Measurements from ENCODE around the gene RGL1. TPM values are rescaled to one million over a fixed set of nuclear protein-coding genes. Genes with fewer than 3 reads are reported as not detected.

The RGL1 gene
- total RNA-seq, 2 experiments from 2014 or later, result 2.6 TPM

- H3K4me3 Mint-ChIP-seq, result no peak overlapping the region
- peaks cover 5% of the 10 kb centered on the region for H3K36me3 Mint-ChIP-seq (ENCODE audit: low read depth)
- ChIA-PET CTCF (no interaction called here), POLR2A (no interaction called here)
- peaks cover 5% of the 10 kb centered on the region for H3K4me1 Mint-ChIP-seq
- H3K27me3 Mint-ChIP-seq, result peaks cover 12% of the 10 kb centered on the region
- DNase-seq, result no peak
- peaks cover 26% of the 10 kb centered on the region for H3K9me3 Mint-ChIP-seq
- H3K27ac Mint-ChIP-seq, result no peak overlapping the region
Observed at GRCh38 chr1:183800449-183800848, 4.5 kb upstream of the RGL1 start.

- CTCF ChIA-PET, result interaction anchor here (0.8 kb wide), 1 partner anchor 385 kb away, joined by 4 read pairs; no protein-coding TSS in a partner anchor
- Mint-ChIP-seq H3K9me3 (peaks cover 26% of the 10 kb centered on the region), H3K27ac (no peak overlapping the region), H3K4me1 (peaks cover 13% of the 10 kb centered on the region), H3K36me3 (ENCODE audit: low read depth) (peaks cover 5% of the 10 kb centered on the region), H3K4me3 (no peak overlapping the region), H3K27me3 (peaks cover 19% of the 10 kb centered on the region)
- POLR2A ChIA-PET, result no interaction called here
- no peak for DNase-seq
Observed at GRCh38 chr1:183801649-183802048, 3.3 kb upstream of the RGL1 start.

DNA sequence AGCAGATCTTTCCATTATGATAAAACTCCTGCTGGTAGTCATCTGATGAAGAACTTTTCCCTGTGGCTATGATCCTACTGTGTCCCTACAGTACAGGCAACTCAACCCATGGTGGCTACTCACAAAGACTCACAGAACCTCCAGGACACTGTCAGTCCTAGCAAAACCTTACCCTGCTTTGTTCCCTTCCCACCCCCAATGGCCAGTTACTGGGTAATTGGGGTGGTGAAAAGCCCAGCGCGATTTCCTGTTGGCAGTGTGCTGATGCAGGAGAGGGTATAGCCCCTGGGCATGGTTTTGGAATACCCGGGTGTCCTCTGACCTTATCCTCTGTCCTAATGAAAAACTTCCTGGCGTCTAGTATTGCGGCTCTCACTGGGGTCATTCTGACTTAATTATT lies 533 bp upstream of the RGL1 start:
- peaks cover 16% of the 10 kb centered on the region for H3K4me1 Mint-ChIP-seq
- peaks cover 5% of the 10 kb centered on the region for H3K36me3 Mint-ChIP-seq (ENCODE audit: low read depth)
- H3K27ac Mint-ChIP-seq, result no peak overlapping the region
- peaks cover 19% of the 10 kb centered on the region for H3K27me3 Mint-ChIP-seq
- H3K9me3 Mint-ChIP-seq, result peaks cover 24% of the 10 kb centered on the region
- DNase-seq, result no peak
- H3K4me3 Mint-ChIP-seq, result peak overlapping the region; percentile 83
- ChIA-PET POLR2A (no interaction called here), CTCF (no interaction called here)

- POLR2A ChIA-PET, result no interaction called here
Observed at GRCh38 chr1:183806125-183806524, 1.2 kb downstream of the RGL1 start.

DNA sequence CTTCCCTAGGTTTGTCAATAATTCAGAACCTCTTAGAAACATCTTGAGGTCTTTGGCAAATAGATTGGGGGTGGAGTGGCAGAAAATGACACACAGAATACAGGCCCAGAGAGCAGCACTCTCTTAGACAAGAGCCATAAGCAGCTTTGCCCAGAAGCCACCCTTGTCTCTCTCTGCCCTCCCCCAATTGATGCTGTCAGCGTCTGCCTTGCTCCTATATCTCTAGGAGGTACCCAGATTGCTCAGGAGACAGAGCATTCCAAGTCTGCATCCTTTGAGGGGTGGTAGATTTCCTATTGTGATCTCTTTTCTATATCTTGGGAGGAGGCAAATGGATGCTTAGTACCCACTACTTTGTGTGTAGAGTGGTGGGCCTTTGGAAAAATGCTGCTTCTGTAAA lies 1.8 kb downstream of the RGL1 start:
- Mint-ChIP-seq H3K27me3 (peaks cover 19% of the 10 kb centered on the region), H3K4me3 (no peak overlapping the region), H3K27ac (no peak overlapping the region), H3K36me3 (ENCODE audit: low read depth) (peaks cover 3% of the 10 kb centered on the region), H3K9me3 (peaks cover 8% of the 10 kb centered on the region), H3K4me1 (peaks cover 16% of the 10 kb centered on the region)
- ChIA-PET CTCF (no interaction called here), POLR2A (no interaction called here)
- no peak for DNase-seq

More at GRCh38 chr1:183806125-183806524, 1.2 kb downstream of the RGL1 start:
- peaks cover 14% of the 10 kb centered on the region for H3K9me3 Mint-ChIP-seq
- peaks cover 16% of the 10 kb centered on the region for H3K4me1 Mint-ChIP-seq
- H3K27ac Mint-ChIP-seq, result no peak overlapping the region
- no peak for DNase-seq
- H3K36me3 Mint-ChIP-seq (ENCODE audit: low read depth), result peaks cover 5% of the 10 kb centered on the region
- CTCF ChIA-PET, result no interaction called here
- peaks cover 19% of the 10 kb centered on the region for H3K27me3 Mint-ChIP-seq
- H3K4me3 Mint-ChIP-seq, result no peak overlapping the region

- H3K36me3 Mint-ChIP-seq (ENCODE audit: low read depth), result peaks cover 3% of the 10 kb centered on the region
- H3K9me3 Mint-ChIP-seq, result peaks cover 4% of the 10 kb centered on the region
- H3K4me3 Mint-ChIP-seq, result no peak overlapping the region
- H3K27me3 Mint-ChIP-seq, result peaks cover 19% of the 10 kb centered on the region
- CTCF ChIA-PET, result interaction anchor here (1.0 kb wide), 1 partner anchor 108 kb away, joined by 3 read pairs; no protein-coding TSS in a partner anchor
- DNase-seq, result no peak
- no peak overlapping the region for H3K27ac Mint-ChIP-seq
- POLR2A ChIA-PET, result no interaction called here
- H3K4me1 Mint-ChIP-seq, result peaks cover 16% of the 10 kb centered on the region
Observed at GRCh38 chr1:183807549-183808168, 2.7 kb downstream of the RGL1 start.

DNA sequence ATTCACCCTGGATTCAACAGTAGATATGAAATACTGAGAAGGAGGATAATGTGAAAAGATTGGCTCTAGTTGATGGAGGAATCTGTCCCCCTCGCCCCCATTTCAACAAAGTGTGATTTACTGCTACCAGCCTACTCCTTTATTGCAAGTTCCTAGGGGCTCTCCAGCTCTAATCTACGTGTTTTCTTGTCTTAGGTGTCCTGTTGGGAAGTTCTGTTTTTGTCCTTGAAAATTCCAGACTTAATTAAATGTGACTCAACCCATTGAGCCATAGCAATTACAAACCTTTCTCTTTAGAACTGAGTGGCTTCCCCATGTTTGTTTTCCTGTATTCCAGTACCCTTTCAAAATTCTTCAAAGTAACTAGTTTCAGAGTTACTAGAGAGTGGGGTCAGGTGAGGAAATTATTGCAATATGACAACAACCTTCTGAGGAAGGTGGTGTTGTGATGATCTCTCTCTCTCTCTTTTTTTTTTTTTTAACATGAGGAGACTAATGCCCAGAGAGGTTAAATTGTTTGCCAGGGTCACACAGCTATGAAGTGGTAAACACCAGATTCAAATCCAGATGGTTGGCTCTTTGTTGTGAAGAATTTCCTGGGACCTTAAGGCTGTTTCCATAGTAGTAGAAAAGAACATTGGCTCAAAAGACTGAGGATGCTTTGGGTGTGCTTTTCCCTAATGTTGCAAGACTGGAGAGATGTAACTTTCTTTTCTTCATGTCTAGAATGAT lies 3.5 kb downstream of the RGL1 start:
- H3K9me3 Mint-ChIP-seq, result no peaks in the 10 kb centered on the region
- CTCF ChIA-PET, result no interaction called here
- H3K36me3 Mint-ChIP-seq (ENCODE audit: low read depth), result no peaks in the 10 kb centered on the region
- H3K27me3 Mint-ChIP-seq, result peaks cover 18% of the 10 kb centered on the region
- POLR2A ChIA-PET, result no interaction called here
- peaks cover 16% of the 10 kb centered on the region for H3K4me1 Mint-ChIP-seq
- no peak for DNase-seq
- no peak overlapping the region for H3K27ac Mint-ChIP-seq
- H3K4me3 Mint-ChIP-seq, result no peak overlapping the region

DNA sequence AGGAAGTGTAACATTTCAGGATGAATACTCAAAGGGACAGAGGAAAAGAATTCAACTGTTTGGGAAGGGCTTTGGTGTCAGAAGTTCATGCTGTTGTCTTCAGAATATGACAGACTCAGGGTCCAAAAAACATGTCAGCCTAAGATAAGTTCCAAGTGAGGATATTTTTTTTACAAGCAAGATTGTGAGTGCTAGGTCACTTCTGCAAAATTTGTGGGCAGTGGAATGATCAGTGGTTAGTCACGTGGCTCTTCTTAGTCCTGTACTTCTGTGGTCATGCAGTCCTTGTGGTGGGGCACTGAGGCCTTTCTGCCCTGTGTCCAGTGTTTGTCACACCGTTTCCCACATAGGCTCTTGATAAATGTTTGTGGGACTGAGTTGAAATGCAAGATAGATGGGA lies 5.2 kb downstream of the RGL1 start:
- Mint-ChIP-seq H3K9me3 (no peaks in the 10 kb centered on the region), H3K27me3 (peaks cover 10% of the 10 kb centered on the region), H3K4me1 (peaks cover 14% of the 10 kb centered on the region), H3K27ac (no peak overlapping the region), H3K4me3 (no peak overlapping the region), H3K36me3 (ENCODE audit: low read depth) (no peaks in the 10 kb centered on the region)
- no peak for DNase-seq
- ChIA-PET CTCF (no interaction called here), POLR2A (no interaction called here)

- H3K9me3 Mint-ChIP-seq, result no peaks in the 10 kb centered on the region
- H3K4me1 Mint-ChIP-seq, result peaks cover 9% of the 10 kb centered on the region
- H3K36me3 Mint-ChIP-seq (ENCODE audit: low read depth), result no peaks in the 10 kb centered on the region
- POLR2A ChIA-PET, result no interaction called here
- no peak overlapping the region for H3K4me3 Mint-ChIP-seq
- H3K27ac Mint-ChIP-seq, result no peak overlapping the region
- no peak for DNase-seq
- peaks cover 5% of the 10 kb centered on the region for H3K27me3 Mint-ChIP-seq
- CTCF ChIA-PET, result no interaction called here
Observed at GRCh38 chr1:183810756-183811544, 6.0 kb downstream of the RGL1 start.

DNA sequence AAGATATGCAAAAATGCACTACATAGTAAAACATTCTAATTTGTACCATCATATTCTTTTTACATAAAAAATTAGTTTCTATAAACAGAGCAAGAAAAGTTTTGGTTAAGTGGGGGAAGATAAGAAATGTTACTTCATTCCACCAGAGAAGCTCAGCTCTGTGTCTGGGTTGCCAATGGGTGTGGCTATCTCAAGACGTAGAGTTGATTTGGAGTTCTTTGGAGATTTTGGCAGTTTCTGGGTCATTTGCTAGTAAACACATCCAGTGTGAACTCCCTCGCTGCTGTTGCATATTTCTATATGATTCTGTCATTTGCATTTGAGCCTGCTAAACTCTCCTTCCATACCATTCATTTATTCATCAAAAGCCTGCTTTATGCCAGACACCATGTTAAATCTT lies 7.2 kb downstream of the RGL1 start:
- CTCF ChIA-PET, result no interaction called here
- Mint-ChIP-seq H3K4me3 (no peak overlapping the region), H3K27ac (no peak overlapping the region), H3K9me3 (no peaks in the 10 kb centered on the region), H3K4me1 (no peaks in the 10 kb centered on the region), H3K36me3 (ENCODE audit: low read depth) (no peaks in the 10 kb centered on the region), H3K27me3 (no peaks in the 10 kb centered on the region)
- no peak for DNase-seq
- POLR2A ChIA-PET, result no interaction called here

- Mint-ChIP-seq H3K4me3 (no peak overlapping the region), H3K27me3 (no peaks in the 10 kb centered on the region), H3K4me1 (no peaks in the 10 kb centered on the region), H3K27ac (no peak overlapping the region), H3K9me3 (no peaks in the 10 kb centered on the region), H3K36me3 (ENCODE audit: low read depth) (no peaks in the 10 kb centered on the region)
- DNase-seq, result no peak
- ChIA-PET POLR2A (no interaction called here), CTCF (no interaction called here)
Observed at GRCh38 chr1:183812686-183813569, 8.0 kb downstream of the RGL1 start.

DNA sequence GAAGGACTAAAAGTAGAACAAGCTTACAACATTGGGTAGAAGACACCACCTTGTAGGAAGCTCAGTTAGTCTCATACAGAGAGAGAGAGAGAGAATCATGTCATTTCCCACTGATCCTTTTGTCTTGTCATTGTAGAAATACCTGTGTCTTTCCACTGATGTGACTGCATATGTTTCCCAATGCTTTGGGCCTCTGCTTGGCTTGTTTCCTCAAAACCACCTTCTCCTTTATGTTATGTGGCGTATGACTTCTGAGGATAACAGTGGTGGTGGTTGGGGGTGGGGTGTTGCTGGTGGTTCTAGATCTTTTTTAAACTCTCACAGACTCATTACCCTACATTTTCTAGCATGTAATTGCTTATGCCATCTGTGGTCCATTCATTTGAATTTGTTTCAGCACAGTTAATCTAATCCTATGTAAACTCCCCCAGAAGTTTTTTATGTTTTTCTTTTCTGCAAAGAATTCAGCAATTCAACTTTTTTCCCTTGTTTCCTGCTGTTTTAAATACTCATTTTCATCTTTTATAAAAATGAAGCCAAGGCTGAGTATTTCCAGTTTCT lies 9.3 kb downstream of the RGL1 start:
- Mint-ChIP-seq H3K27ac (no peak overlapping the region), H3K36me3 (ENCODE audit: low read depth) (no peaks in the 10 kb centered on the region), H3K9me3 (no peaks in the 10 kb centered on the region), H3K4me3 (no peak overlapping the region), H3K27me3 (no peaks in the 10 kb centered on the region), H3K4me1 (no peaks in the 10 kb centered on the region)
- DNase-seq, result no peak
- CTCF ChIA-PET, result no interaction called here
- POLR2A ChIA-PET, result no interaction called here
